Stimulated activated CD4-positive, alpha-beta T cell treated with anti-CD3 and anti-CD28 coated beads, TNF-alpha, amount 100 ng/mL, for 24 hours (primary cell): ENCODE results near the gene GALNT9.
"Not testable (repeated sequence)": the region's sequence is repeated elsewhere in the genome, so short reads cannot be mapped to it uniquely, and the experiment has no call there.

Experiments used
- DNase-seq, 3 experiments: peaks; one replicate each; pipeline ENCODE4 v3.0.0-alpha.2; 2020; ENCODE audit warnings: low read depth in 3 of 3

Gene GALNT9

GRCh38 chr12:132312516-132312915 is 16.9 kb downstream of the GALNT9 start:
- no peak for DNase-seq

- no peak for DNase-seq
These were observed 18.0 kb downstream of the GALNT9 start for GRCh38 chr12:132311201-132311915.

DNA sequence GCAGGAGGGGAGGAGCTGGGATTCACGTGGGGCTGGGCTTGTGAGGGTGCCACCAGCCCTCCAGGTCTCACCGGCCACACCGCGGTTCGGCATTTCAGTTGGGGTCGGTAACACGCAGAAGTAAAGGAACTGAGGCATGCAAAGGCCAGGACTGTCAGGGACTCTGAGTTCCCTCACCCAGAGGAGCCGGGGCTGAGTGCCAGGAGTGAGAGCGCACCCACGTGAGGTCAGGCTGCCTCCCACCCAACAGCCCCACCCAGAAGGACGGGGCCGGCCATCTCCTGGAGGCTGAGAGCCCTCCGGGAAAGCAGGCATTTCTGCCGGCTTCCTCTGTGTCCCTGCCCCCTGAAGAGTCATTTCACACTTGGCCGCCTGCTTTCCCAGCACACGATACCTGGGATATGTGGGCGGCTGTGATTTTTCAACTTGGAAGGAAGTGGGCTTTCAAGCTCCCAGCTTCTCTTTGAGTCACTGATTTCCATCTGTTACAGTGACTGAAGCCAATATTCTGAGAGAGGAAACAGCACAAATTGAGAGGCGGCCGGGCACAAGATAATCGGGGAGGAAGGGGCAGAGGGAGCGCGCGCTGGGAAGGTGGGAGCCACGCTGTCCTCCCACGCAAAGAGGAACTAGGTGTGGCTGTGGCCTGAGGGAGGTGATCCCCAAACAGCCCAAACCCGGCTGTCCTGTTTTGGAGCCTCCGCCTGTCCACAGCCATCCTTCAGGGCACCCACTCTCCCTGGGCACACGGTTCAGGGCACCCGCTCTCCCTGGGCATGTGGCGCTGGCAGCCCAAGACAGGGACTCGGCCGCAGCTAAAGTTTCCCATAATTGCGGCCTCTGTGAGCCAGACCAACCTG is 19.0 kb downstream of the GALNT9 start:
- DNase-seq = no peak

DNA sequence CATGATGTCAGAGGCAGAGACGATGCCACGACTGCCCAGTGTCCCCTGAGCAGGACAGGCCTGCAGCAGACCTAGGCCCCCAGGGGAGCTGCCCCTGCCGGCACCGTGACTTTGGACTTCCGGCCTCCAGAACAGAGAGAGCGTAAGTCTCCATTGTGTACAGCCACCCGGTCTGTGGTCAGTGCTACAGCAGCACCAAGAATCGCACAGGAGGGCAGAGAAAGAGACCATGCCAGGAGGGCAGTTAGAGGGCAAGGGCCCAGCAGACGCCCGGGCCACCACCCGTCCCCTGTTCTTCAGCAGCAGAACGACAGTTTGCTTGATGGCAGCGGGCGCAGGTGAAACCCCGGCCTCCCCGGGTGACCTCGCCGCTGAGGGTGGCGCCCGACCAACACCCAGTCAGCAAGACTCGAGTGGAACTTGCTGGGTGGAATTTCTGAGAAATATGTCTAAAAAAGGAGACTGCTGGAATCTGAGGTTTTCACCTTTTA is 19.7 kb downstream of the GALNT9 start:
- DNase-seq = no peak

DNA sequence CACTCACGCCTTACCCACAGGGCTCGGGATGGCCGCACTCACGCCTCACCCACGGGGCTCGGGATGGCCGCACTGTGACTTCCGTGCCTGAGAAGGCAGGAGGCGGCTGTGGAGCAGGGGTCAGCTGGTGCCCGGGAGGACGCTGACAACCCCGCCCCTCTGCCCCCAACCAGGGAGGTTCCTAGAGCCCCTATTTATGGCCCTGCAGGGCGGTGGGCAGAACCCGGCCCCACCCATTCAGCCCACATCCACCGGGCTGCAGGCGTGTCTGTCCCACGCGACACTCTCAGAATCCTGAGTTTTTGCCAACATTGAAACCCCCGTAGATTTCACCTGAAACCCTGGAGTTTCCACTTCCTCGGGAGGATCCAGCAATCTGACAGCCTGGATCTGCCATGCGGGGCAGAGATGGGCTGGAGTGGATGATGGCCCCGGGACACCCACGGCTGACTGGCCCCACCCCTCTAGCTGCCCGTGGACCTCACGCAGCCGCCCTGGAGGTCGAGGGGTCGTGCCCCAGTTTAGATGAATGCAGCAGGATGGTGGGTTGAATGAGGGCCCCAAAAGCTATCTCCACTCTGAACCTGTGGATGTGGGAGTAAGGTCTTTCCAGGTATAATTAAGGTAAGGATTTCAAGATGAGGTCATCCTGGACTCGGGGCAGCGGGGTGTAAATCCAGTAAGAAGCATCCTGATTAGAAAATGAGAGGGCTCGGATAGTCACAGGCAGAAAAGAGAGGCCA is 20.4 kb downstream of the GALNT9 start:
- no peak for DNase-seq

DNA sequence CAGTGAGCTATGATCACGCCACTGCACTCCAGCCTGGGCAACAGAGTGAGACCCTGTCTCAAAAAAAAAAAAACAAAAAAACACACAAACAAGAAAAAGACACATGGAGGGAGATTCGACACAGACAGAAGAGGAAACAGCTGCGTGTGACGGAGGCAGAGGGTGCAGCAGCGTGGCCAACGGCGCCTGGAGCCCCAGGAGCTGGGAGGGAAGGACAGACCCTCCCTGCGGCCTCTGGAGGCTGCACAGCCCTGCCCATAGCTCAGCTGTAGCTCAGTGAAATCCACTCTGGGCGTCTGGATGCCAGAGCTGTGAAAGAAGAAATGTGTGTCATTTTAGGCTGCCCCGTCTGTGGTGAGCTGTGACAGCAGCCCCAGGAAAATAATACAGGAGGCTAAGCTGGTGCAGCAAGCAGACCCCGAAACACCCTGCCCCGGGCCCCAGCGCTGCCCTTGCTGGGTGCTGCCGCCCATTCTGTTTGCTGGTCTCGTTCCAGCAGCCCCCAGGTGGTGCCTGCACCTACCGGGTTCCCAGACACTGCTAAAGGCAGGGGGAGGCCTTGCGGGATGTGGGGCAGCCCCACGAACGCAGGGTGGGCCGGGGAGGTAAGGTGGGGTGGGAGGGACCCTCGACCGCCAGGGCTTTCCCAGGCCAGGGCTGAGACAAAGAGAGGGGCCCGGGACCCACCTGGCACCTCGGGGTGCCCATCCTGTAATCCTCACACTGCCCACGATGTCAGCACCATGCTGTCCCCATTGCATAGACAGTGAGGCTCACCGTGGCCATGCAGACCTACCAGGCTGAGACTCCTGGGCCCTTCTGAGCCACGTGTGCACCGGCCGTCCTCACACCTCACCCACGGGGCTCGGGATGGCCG is 21.2 kb downstream of the GALNT9 start:
- no peak for DNase-seq

DNA sequence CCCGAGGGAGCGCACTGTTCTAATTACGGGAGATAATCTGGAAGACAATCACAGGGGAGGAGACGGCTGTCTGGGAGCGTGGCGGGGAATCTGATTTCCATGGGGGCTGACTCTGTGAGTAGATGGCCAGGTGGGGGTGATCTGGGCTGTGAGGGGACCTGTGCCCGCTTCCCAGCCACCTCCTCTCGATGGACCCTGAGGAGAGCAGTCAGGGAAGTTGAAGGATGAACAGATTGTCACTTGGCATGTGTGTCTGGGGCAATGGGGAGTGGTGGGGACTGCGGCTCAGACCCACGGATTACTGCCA is 22.6 kb downstream of the GALNT9 start:
- no peak for DNase-seq

GRCh38 chr12:132305991-132306884 is 23.2 kb downstream of the GALNT9 start:
- DNase-seq = no peak

DNA sequence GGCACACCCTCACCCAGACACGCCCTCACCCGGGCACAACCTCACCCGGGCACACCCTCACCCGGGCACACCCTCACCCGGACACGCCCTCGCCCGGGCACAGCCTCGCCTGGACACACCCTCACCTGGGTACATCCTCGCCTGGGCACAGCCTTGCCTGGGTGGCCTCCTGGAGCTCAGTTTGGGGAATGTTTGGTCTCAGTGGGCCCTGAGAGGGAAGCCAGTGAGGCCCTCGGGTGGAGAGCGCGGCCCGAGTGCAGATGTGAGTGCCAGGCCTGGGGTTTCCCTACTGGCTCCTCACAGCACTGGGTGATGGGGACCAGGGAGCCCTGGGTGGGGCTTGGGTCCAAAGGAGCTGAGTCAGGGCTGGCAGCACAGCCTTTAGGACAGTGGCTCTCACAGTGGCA is 23.8 kb downstream of the GALNT9 start:
- DNase-seq = no peak

GRCh38 chr12:132304866-132305265 is 24.5 kb downstream of the GALNT9 start:
- DNase-seq = not testable (repeated sequence)

DNA sequence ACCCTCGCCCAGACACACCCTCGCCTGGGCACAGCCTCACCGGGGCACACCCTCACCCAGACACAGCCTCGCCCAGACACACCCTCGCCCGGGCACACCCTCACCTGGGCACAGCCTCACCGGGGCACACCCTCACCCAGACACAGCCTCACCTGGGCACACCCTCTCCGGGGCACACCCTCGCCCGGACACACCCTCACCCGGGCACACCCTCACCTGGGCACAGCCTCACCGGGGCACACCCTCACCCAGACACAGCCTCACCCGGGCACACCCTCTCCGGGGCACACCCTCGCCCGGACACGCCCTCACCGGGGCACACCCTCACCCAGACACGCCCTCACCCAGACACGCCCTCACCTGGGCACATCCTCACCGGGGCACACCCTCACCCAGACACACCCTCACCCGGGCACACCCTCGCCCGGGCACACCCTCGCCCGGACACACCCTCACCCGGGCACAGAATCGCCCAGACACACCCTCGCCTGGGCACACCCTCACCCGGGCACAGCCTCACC is 25.5 kb downstream of the GALNT9 start:
- not testable (repeated sequence) for DNase-seq

- no peak for DNase-seq
These were observed 26.7 kb downstream of the GALNT9 start for GRCh38 chr12:132302466-132303358.

- no peak for DNase-seq
These were observed 28.3 kb downstream of the GALNT9 start for GRCh38 chr12:132300789-132301722.

DNA sequence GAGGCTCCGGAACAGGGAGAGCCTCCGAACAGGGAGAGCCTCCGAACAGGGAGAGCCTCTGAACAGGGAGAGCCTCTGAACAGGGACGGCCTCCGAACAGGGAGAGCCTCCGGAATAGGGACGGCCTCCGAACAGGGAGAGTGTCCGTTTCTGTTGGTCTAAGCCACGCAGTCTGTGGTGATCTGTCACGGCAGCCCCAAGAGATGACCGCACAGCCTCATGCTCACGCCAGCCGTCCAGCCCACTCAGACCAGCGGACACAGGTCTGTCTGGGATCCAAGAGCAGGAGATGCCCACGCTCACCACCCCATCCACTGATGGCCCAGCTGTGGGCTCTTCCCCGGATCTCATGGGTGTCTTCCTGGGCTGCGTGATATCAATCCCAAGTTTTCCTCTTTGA is 33.3 kb downstream of the GALNT9 start:
- no peak for DNase-seq

DNA sequence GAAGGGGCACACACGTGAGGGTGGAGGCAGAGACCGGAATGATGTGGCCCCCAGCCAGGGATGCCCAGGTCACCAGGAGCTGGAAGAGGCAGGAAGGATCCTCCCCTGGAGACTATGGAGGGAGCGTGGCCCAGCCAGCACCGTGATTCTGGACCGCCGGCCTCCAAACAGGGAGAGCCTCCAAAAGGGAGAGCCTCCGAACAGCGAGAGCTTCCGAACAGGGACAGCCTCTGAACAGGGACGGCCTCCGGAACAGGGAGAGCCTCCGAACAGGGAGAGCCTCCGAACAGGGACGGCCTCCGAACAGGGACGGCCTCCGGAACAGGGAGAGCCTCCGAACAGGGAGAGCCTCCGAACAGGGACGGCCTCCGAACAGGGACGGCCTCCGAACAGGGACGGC is 33.8 kb downstream of the GALNT9 start:
- not testable (repeated sequence) for DNase-seq

DNA sequence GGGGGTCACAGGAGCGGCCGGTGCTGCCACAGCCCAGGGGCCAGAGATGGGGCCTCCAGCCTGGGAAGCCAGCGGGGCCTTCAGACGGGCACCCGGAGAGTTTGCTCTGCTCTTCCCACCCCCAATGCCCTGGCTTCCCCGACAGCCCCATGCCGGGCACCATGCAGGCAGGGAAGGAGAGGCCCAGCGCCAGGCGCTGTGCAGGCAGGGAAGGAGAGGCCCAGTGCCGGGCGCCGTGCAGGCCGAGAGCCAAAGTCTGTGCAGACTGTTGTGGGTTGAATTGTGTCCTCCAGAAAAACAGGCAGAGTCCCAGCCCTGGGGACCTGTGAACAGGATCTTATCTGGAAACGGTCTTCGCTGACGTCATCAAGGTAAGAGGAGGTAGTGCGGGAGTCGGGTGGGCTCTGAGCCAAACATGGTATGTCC is 34.3 kb downstream of the GALNT9 start:
- no peak for DNase-seq

- no peak for DNase-seq
These were observed 35.0 kb downstream of the GALNT9 start for GRCh38 chr12:132294121-132295034.
